Measurements from ENCODE around the gene NFKBIZ.

NFKBIZ gene

GRCh38 chr3:101848754-101849713 is at the start of gene NFKBIZ:
TSS of gene NFKBIZ (plus strand) at chr3:101849514. CDS start at chr3:101849629, 115 bp downstream.
- DNase-seq (ENCODE audit: low read depth): peak; percentile 75

DNA sequence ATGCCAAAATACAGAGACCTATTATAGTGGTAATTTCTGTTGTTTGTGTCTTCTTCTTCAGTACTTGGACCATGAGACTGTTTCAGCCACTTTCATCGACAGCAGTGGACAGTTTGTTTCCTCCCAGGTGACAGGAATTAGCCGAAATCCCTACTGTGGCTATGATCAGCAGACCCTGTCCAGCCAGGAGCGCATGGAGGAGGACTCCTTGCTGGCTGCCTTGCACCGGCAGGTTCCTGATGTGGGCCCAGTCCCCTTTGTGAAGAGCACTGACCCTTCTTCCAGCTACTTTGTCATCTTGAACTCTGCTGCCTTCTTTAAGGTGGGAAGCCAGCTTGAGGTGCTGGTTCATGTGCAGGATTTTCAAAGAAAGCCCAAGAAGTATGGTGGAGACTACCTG is 48.1 kb upstream of the NFKBIZ start:
- DNase-seq (ENCODE audit: low read depth): no peak

GRCh38 chr3:101802179-101802578 is 47.1 kb upstream of the NFKBIZ start:
- no peak for DNase-seq (ENCODE audit: low read depth)

DNA sequence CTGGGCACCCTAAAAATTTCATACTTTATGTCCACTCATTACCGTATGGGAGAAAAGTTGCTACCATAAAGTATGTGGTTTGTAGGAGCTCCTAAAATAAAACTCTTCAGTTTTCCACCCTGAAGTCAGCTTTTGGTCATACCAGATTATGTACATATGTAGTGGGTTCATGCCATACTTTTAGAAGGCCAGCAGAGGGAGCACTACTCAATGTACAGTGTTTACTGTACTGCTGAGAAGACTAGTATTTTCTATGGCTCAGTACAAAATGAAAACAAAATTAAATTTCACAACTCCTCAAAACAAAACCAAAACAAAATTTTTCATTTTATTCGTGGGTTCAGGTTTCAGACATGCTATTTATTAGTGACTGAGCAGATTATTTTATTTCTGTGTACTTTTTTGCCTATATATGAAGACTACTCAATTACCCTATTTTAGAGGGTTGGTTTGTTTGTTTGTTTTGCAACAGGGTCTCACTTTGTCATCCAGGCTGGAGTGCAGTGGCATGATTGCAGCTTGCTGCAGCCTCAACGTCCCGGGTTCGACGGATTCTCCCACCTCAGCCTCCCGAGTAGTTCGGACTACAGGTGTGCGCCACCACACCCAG is 46.0 kb upstream of the NFKBIZ start:
- DNase-seq (ENCODE audit: low read depth): no peak

GRCh38 chr3:101803939-101804338 is 45.4 kb upstream of the NFKBIZ start:
- no peak for DNase-seq (ENCODE audit: low read depth)

DNA sequence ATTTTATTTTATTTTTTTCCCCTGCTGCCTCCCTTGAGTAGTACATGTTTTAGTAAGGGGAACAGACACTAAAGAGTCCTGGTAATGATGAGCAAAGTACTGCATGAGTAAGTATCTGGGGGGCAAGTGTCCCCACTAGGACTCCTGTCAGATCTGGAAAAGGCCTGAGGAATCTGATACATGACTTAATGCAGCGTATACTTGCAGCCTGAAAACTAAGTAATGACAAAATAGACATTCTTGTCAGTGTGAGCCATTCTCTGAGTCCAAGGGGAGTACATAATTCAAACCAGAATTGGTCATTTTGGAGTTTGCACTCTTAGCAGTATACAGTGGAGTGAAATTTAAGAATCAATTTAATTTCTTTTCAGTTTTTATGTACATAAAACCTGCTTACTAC is 42.8 kb upstream of the NFKBIZ start:
- no peak for DNase-seq (ENCODE audit: low read depth)

GRCh38 chr3:101807888-101808287 is 41.4 kb upstream of the NFKBIZ start:
- no peak for DNase-seq (ENCODE audit: low read depth)

DNA sequence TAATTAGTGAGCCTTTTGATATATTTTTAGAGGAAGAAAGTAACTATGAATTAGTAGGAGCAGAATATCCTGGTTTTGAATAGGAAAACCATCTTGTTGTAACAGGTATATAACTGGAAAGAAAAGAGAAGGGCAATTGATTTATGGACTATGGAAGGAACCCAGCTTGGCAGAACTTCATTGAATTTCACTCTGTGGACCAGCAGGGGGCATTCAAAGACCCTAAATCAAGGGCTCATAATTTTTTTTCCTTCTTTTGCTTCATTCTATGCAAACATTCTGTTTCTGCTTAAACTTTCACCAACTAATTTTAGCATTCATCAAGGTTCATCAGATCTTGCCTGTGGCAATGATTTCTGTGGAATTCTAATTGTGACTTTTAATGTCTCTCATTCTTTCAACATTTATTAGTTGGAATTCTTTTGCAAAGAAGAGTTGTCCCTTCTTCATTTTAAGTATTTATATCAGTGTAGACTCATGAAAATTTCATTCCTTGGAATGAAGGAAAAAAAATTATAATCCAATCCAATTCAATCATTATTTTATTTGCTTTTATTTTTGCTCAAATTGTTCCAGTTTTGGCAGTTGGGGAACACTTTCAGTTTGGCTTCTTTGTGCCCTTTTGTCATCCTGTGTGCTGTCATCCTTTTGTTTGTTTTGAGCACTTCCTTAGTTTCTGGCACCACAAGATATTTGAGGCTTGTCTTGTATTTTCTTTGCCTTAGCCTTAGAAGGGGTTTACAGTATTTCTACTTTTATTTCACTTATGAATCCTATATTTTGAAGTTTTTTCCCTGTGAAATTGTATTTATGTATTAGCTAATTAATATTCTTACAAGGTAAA is 39.9 kb upstream of the NFKBIZ start:
- DNase-seq (ENCODE audit: low read depth): no peak

DNA sequence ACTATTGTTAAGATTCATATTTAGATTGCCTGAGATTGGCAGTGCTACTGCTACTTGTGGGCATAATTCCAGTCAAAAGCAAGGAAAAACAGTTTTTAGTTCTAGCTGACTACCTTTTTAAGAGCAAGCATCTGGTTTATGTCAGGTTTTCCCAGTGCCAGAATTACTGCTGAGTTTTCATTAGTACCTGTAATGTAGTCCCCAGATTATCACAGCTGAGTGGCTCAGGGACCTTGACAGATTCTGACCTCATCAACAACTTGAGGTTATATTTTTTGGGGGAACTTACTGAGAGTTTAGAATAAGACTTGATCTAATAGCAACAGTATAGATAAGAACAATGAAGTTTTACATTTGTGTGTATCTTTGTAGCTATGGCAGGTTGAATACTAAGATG is 39.3 kb upstream of the NFKBIZ start:
- no peak for DNase-seq (ENCODE audit: low read depth)

DNA sequence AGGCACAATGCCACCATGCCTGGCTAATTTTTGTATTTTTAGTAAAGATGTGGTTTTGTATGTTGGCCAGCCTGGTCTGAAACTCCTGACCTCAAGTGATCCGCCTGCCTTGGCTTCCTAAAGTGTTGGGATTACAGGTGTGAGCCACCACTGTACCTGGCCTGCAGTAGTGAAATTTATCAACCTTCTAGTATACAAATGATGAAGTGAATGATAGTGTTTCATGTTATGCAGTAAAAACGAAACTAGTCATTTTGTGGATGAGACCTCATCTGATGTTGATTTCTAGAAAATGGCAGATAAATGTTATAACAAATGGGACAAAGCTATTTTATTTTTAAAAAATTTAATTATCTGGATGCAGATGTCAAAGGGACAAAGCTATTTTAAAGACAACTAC is 37.4 kb upstream of the NFKBIZ start:
- no peak for DNase-seq (ENCODE audit: low read depth)

- no peak for DNase-seq (ENCODE audit: low read depth)
Observed at GRCh38 chr3:101812895-101813294, 36.4 kb upstream of the NFKBIZ start.

GRCh38 chr3:101813817-101814440 is 35.4 kb upstream of the NFKBIZ start:
- DNase-seq (ENCODE audit: low read depth): no peak

DNA sequence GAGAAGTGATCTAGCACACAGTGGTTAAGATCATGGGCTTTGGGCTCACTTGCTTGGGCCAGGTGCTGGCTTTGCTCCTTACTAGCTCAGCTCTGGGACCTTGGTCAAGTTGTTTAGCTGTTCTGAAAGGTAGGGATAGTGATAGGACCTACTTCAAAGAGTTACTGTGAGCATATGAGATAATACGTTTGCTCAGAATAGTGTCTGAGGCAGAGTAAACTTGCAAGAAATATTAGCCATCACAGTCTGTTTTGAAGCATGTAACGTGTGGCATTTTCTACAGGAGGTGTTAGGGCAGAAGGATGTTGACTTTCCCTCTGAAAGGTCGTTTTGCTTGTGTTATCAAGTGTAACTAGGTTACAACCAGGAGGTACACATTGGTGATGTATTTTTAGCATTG is 34.5 kb upstream of the NFKBIZ start:
- DNase-seq (ENCODE audit: low read depth): no peak

DNA sequence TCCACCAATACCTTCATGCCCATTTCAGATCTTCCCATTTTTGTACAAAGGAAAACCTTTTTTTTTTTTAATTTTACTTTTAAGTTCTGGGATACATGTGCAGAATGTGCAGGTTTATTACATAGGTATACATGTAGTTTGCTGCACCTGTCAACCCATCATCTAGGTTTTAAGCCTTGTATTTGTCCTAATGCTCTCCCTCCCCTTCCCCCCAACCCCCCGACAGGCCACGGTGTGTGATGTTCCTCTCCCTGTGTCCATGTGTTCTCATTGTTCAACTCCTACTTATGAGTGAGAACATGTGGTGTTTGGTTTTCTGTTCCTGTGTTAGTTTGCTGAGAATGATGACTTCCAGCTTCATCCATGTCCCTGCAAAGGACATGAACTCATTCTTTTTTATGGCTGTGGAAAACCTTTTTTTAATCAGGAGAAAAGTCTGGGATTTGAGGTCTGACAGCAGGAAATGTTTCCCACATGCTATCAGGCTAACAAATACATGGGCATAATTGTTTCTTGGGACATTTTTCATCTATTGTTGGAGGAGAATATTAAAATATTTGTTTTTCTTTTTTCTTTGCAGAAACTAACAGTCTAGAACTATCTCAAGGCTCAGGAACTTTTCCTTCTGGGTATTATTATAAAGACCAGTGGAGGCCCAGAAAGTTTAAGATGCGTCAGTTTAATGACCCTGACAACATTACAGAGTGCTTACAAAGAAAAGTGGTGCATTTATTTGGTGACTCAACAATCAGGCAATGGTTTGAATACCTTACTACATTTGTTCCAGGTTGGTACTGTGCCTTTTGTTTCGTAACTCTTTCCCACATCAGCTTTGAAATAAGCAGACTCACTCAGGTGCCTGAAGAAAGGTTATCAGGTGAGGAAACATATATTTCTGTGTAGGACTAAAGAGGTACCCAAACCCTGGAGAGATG is 32.8 kb upstream of the NFKBIZ start:
- DNase-seq (ENCODE audit: low read depth): no peak

- no peak for DNase-seq (ENCODE audit: low read depth)
Observed at GRCh38 chr3:101817992-101818391, 31.3 kb upstream of the NFKBIZ start.

DNA sequence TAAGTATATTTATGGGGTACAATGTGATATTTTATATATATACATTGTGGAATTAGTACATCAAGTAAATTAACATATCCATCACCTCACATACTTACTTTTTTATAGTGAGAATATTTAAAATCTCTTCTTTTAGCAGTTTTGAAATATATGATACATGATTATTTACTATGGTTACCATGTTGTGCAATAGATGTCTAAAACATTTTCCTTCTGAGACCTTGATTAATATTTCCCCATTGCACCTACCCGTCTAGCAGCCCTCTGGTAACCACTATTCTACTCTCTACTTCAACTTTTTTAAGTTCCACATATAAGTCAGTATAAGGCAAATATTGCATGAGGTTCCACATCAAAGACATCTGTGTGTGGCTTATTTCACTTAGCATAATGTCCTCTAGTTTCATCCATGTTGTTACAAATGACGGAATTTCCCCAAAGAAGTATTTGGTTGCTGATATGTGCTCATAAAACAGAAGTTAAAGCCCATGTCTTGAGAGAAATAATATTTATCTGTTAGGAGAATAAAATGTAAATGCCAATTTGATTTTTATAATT is 29.6 kb upstream of the NFKBIZ start:
- no peak for DNase-seq (ENCODE audit: low read depth)

- DNase-seq (ENCODE audit: low read depth): no peak
Observed at GRCh38 chr3:101821503-101821902, 27.8 kb upstream of the NFKBIZ start.

GRCh38 chr3:101823525-101823924 is 25.8 kb upstream of the NFKBIZ start:
- no peak for DNase-seq (ENCODE audit: low read depth)

DNA sequence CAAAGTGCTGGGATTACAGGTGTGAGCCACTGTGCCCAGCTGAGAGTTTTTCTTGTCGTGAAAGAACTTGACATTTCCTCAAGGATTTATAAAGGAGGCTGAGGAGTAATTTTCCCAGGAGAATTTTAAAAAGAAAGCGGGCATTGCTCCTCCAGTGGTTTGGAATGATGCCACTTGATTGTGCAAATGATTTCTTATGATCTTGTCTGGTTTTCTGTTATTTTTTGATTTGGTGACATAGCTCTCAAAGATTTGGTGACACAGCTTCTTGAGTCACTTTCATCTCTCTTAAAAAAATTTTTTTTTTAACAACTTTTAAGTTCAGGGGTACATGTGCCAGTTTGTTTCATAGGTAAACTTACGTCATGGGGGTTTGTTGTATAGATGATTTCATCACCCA is 24.6 kb upstream of the NFKBIZ start:
- no peak for DNase-seq (ENCODE audit: low read depth)

DNA sequence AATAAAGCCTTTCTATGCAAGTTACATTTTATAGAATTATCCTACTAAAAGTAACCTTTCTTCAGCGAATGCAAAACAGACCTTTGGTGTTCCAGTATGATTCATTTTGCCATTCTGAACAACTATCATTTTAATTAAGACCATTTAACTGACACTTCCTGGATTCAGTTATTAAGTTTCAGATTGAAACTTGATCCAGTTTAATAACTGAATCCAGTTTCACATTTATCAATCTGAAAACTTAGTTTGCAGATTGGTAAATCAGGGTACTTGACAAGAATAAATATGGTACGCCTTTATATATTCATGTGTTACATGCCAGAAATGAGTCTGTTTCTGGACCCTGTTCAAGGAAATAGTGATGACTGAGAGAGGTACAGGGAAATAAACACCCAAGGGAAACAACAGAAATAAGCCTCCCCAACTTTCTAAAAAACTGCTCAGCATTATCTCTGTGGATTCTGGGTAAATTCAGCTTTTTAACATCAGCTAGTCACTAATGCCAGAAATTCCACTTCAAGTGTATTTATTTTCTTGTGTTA is 23.3 kb upstream of the NFKBIZ start:
- DNase-seq (ENCODE audit: low read depth): no peak
